Erythroblast (primary cell): ENCODE results near the gene ALDH3A1.

Experiments
- DNase-seq, 2 experiments: peaks; one replicate each; lab custom pipeline; 2025; lab: John Stamatoyannopoulos, UW
- GATA1 ChIP-seq: IDR thresholded peaks from 2 replicates; pipeline ENCODE4 v1.6.1; 2011; ENCODE audit warnings: low read depth, mild to moderate bottlenecking, control low read depth, low read length, moderate library complexity
- POLR2A ChIP-seq: IDR thresholded peaks from 2 replicates; pipeline ENCODE4 v1.6.1; 2011; ENCODE audit warnings: mild to moderate bottlenecking, low read length

The ALDH3A1 gene

DNA sequence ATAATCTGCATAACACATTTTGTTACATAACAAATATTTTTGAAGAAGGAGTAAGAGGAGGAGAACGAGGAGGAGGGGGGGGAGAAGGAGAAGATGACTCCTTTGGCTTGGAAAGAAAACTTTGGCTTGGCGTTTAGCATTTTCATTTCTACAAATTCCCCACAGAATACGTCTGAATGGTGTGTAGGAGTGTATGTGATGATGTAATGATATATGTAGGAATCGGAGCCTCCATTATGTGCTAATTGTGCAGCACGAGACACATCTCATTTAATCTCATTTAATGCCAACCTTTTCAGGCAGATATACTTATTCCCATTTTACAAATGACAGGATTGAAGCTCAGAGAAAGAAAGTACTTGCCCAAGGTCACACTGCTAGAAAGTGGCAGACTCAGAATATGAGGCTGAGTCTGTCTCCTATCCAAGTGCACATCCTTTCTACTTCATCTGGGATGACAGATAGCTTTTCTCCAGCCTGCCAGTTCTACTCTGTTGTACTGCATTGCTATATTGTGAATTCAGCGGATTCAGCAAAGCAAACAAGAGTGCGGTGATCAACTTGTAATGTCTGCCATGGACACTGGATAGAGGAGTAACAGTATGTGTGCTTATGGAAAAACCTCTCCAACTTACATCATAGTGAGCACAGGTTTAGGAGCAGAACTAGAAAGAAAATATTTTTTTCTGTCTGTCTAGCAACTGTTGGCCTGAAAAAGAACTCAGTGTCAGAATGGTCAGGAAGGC, 21.3 kb downstream of the ALDH3A1 start:
- DNase-seq, result no peak
- no peak for TF ChIP-seq POLR2A
- no peak for TF ChIP-seq GATA1

DNA sequence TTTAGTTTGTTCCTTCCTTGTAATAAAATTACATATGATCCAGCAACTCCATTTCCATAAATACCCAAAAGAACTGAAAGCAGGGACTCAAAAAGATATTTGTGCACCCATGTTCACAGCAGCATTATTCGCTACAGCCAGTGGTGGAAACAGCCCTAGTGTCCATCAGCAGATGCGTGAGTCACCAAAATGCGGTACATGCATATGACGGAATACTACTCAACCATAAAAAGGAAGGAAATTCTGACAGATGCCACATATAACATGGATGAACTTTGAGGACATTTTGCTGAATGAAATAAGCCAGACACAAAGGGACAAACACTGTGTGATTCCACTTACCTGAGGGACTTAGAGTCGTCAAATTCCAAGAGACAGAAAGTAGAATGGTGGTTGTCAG, 22.6 kb downstream of the ALDH3A1 start:
- no peak for TF ChIP-seq GATA1
- DNase-seq, result no peak

DNA sequence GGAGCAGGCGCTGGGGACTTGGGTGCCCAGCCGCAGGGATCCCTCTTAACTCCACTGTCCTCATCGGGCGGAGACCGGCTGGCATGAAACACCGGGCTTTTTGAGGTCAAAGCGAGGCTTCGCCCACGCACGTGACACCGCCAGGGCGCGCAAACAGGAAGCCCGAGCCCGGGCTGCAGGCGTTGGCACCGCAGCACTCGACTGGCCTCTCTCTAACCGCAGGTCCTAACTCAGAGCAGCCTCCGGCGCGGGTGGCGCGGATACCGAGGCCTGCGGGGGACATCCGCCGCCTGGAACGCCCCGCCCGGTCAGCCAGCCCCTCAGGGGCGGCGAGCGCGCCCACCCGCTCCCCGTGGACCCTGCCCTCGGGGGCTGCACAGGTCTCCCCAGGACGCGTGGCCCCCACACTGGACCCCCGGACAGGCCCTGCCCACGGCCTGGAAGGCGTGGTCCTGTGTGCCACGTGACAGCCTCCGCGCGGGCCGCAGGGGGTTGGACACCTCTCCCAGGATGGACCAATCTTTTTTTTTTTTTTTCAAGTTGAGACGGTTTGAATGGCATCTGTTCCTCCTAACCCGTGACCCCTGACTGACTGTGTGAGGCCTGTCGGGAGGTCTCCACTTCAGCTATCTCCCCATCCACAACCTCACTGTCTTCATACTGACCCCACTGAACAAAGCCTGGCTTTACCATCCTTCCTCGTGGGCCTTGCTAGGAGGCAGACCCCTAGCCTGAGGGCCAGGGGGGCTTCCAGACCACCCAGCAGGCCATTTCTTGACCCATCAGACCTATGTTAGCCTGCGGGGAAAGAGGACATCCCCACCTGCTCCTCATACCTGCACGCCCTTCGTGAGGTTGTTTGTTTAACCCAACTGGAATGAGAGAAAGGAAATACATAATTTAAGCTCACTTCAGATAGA, 23.3 kb downstream of the ALDH3A1 start:
- no peak for DNase-seq
- TF ChIP-seq POLR2A, result no peak
- no peak for TF ChIP-seq GATA1

DNA sequence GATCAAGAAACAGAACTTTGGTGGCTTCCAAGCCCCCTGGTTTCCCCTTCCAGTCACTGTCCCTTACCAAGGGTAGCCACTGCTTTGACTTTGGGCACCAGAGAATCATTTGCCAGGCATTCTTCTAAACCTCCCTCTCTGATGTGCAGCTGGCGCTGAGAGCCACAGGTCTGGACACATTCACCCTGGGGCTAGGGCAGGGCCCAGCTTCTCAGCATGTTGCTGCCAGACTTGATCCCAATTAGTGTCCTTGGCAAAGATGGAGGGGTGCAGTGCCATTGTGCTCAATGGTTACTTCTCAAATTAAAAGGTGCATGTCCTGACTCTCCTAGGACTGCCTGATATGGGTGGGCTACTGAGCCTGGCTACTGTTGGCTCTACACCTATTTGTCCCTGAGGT, 24.1 kb downstream of the ALDH3A1 start:
- no peak for TF ChIP-seq POLR2A
- TF ChIP-seq GATA1, result no peak
- no peak for DNase-seq

DNA sequence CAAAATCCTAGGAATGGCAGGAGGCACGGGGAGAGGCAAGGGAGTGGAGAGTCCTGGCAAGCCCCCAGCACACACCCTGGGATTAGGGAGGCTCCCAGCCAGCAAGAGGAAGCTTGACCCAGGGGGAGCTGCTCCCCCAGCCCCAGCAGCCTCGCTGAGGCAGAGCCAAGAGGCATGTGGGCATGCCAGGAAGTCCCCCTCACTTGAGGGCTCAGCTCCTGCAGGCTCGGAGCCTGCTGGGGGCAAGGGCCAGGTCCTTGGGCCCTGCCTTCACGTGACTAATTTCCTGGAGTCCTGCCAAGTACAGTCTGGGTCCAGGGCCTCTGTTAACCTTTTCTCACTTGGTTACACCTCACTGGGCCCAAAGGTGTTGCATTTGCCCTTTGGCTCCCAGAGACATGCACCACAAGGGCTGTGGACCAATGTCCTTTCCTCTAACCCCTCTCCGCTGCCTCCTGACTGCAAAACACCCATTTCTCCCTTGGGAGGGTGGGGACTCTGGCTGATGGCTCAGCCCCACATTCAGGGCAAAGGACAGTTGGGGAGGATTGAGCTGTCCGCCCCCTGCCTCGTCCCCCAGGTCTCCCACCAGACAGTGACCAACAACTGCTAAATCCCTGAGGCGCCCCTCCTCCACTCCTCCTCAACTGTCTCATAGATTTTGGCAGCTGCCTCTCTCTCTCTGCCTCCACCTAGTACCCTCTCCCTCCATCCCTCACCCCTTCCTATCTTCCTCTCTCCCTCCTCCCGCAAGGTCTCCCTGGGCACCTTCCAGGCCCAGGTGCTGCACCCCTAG, 27.3 kb downstream of the ALDH3A1 start:
- no peak for TF ChIP-seq GATA1
- TF ChIP-seq POLR2A, result no peak
- DNase-seq, result no peak

DNA sequence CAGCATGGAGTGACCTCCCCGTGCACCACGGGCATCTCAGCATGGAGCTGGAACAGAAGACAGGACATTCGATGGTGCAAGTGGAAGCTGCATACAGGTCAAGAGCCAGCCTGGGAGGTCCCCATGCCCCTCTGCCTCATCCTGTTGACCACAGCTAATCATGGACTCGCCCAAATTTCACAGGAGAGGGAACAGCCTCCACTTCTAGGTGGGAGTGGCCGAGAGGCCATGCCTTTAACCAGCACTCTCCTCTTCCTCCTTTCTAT, 28.0 kb downstream of the ALDH3A1 start:
- no peak for DNase-seq
- no peak for TF ChIP-seq GATA1
- no peak for TF ChIP-seq POLR2A

DNA sequence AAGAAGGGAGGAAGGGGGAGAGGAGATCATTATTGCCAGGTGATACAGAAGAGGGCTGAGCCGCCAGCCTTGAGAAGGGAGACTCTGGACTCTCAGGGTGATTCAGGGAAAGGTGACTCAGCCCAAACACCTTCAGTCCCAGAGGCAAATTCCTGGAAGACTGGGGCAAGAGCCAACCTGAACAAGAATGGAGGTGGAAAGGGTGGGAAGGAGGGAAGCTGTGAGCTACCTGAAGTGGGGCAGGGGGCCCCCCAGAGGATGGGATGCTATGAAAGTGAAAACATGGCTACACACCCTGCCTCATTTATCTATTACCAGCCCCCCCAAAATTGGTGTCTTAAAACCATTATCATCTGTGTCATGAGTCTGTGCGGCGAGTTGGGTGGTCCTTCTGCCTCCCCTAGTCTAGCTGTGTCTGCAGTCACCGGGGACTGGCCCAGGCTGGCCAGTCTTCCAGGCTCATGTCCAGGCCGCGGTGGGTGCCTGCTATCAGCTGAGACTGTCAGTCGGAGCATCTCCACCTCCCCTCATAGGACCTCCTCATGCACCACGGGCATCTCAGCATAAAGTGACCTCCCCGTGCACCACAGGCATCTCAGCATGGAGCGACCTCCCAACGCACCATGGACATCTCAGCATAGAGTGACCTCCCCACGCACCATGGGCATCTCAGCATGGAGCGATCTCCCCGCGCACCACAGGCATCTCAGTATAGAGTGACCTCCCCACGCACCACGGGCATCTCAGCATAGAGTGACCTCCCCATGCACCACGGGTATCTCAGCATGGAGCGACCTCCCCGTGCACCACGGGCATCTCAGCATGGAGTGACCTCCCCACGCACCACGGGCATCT, 28.5 kb downstream of the ALDH3A1 start:
- TF ChIP-seq POLR2A (no peak), GATA1 (no peak)
- no peak for DNase-seq

DNA sequence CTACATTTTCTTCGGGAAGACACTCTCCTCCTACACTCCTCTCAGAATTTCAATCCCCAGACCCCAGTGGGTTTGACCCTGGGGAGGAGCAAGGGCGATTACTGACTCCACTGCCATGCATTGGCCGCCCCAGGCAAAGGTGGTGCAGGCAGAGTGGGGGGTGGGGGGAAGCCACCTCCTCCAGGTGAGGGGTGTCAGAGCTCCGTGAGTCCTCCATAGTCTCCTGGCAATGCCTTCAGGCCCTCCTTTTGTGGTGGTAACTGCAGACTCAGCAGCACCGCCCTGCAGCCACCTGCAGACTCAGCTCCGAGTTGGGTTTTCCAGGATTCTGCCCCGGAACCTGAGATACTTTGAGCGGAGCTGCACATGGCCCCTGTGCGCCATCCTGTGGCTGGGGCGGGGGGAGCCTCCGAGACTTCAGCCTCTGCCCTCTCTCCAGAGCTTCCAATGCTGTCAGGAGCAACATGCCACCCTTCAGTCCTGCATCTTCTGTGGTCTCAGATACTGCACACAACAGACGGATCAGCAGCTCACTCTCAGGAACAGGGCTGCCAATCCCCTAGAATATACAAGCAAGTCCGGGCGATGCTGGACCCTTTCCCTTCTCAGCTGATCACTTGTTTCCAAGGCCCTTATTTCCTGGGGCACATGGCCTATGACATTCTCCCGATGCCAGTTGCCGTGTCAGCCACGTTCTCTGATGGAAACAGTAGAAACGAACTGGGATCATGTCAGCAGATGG, 29.3 kb downstream of the ALDH3A1 start:
- no peak for DNase-seq
- TF ChIP-seq POLR2A, result no peak
- no peak for TF ChIP-seq GATA1

DNA sequence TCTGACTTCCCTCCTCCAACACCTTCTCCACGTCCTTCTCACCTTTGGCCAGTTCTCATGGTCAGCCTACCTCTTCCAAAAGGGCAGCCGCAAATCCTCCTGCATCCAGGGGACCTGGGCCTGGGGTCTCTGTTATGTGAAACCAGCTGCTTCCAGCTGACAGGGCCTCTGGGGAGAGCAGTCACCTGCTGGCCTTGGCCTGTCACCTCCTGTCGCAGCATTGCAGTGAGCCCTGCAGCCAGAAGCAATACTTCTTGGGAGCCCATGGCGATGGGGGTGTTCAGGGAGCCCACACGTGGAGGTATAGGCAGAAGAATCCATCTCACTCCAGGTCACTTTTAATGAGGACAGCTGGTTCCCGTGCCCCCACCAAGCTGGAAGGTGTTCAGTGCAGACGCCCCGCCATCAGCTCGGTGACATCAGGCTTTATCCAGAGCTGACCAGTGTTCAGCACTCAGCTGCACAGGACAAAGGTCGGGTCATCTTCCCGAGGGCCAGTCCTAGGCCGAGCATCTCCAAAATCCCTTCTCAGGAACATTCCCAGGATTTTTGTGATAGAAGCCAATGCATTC, 30.0 kb downstream of the ALDH3A1 start:
- no peak for TF ChIP-seq POLR2A
- no peak for TF ChIP-seq GATA1
- no peak for DNase-seq

DNA sequence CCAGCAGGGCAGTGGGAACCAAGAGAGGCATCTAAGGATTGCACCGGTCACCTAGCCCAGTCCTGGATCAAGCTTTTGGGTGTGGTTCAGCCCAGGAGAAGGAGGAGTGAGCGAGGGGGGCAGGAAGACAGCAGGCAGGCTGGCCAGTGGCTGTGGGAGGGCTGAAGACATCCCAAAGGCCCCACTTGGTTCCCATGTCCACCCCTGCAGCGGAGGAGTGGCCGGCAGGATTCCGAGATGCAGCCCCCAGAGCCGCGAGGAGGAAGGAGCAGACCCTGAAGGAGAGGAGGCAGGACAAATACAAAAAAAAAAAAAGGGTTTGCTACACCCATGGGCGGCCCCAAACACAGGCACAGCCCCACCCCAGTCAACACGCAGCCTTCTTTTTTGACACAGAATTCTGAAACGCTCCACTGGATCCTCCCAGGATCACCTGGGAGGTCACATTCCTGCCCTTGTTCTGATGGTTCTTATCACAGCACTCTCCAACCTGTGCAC, 30.6 kb downstream of the ALDH3A1 start:
- no peak for DNase-seq
- TF ChIP-seq POLR2A (no peak), GATA1 (no peak)

DNA sequence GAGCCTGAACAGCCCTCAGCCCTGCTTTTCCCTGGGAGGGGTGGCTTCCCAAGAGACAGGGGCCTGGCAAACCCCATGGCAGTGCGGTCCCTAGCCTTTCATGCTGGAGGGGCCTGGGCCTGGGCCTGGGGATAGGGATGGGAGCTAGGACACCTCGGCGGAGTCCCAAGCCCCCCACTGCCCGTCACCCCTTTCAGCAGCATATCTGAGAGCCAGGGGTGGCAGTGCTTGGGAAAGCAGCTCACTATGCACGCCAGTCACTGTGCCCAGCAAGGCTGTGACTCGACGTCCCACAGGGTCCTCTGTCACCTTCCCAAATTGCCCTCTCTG, 31.1 kb downstream of the ALDH3A1 start:
- DNase-seq, result no peak
- no peak for TF ChIP-seq POLR2A
- TF ChIP-seq GATA1, result no peak
